Astrocyte (in vitro differentiated cells and primary cell): ENCODE measurements around the gene MYO3B. TPM values are rescaled to one million over a fixed set of nuclear protein-coding genes. Genes with fewer than 3 reads are reported as not detected.
"Not testable (repeated sequence)": the region's sequence is repeated elsewhere in the genome, so short reads cannot be mapped to it uniquely, and the experiment has no call there.

Experiments used
- DNase-seq: peaks from one replicate; pipeline ENCODE4 v3.0.0-alpha.2; 2010; ENCODE audit warnings: low read depth
- FAIRE-seq: peaks from 2 replicates; lab custom pipeline; 2011; peaks lifted over from hg19 to GRCh38; lab: Jason Lieb, UNC
- H2AFZ ChIP-seq: 2 replicates; pipeline ENCODE4 v1.6.0; 2012; ENCODE audit warnings: low read depth, low read length, inconsistent platforms
- H3K27ac ChIP-seq: 2 replicates; pipeline ENCODE4 v1.5.1; 2011; ENCODE audit warnings: low read depth, low read length, inconsistent platforms
- H3K27me3 ChIP-seq: 2 replicates; pipeline ENCODE4 v1.6.0; 2011; ENCODE audit warnings: low read length, inconsistent platforms; ENCODE audit not compliant: insufficient read depth
- H3K36me3 ChIP-seq: 2 replicates; pipeline ENCODE4 v1.5.1; 2011; ENCODE audit warnings: low read length, inconsistent platforms; ENCODE audit not compliant: insufficient read depth
- H3K4me1 ChIP-seq: 2 replicates; pipeline ENCODE4 v1.5.1; 2011; ENCODE audit warnings: low read length, inconsistent platforms; ENCODE audit not compliant: insufficient read depth
- H3K4me2 ChIP-seq: 2 replicates; pipeline ENCODE4 v1.6.0; 2012; ENCODE audit warnings: low read length, inconsistent platforms
- H3K4me3 ChIP-seq: 2 replicates; pipeline ENCODE4 v1.5.1; 2011; ENCODE audit warnings: low read depth, mild to moderate bottlenecking, low read length, inconsistent platforms; ENCODE audit not compliant: insufficient read depth
- H3K79me2 ChIP-seq: 2 replicates; pipeline ENCODE4 v1.6.0; 2012; ENCODE audit warnings: mild to moderate bottlenecking, low read length, inconsistent platforms; ENCODE audit not compliant: insufficient read depth
- H3K9ac ChIP-seq: 2 replicates; pipeline ENCODE4 v1.6.0; 2012; ENCODE audit warnings: mild to moderate bottlenecking, low read length, inconsistent platforms
- H3K9me3 ChIP-seq: 2 replicates; pipeline ENCODE4 v1.5.1; 2012; ENCODE audit warnings: low read depth, mild to moderate bottlenecking, low read length, inconsistent platforms; ENCODE audit not compliant: insufficient read depth
- H4K20me1 ChIP-seq: 2 replicates; pipeline ENCODE4 v1.6.0; 2012; ENCODE audit warnings: low read length, inconsistent platforms; ENCODE audit not compliant: insufficient read depth
- H3K27ac Mint-ChIP-seq: one replicate; pipeline ENCODE4 v1.8.0; 2021; ENCODE audit warnings: mild to moderate bottlenecking, mixed read lengths; ENCODE audit not compliant: unreplicated experiment
- H3K27me3 Mint-ChIP-seq: one replicate; pipeline ENCODE4 v1.8.0; 2021; ENCODE audit warnings: low read depth, mixed read lengths; ENCODE audit not compliant: unreplicated experiment
- H3K36me3 Mint-ChIP-seq: one replicate; pipeline ENCODE4 v1.8.0; 2021; ENCODE audit warnings: low read depth, mixed read lengths; ENCODE audit not compliant: unreplicated experiment
- H3K4me1 Mint-ChIP-seq: one replicate; pipeline ENCODE4 v1.8.0; 2021; ENCODE audit warnings: low read depth, mixed read lengths; ENCODE audit not compliant: unreplicated experiment
- H3K4me3 Mint-ChIP-seq: one replicate; pipeline ENCODE4 v1.8.0; 2021; ENCODE audit warnings: mild to moderate bottlenecking, moderate library complexity, mixed read lengths; ENCODE audit not compliant: unreplicated experiment
- H3K9me3 Mint-ChIP-seq: one replicate; pipeline ENCODE4 v1.8.0; 2021; ENCODE audit warnings: mild to moderate bottlenecking, mixed read lengths; ENCODE audit not compliant: unreplicated experiment
- CTCF ChIP-seq: IDR thresholded peaks from 2 replicates; pipeline ENCODE4 v1.5.1; 2011; ENCODE audit warnings: low read depth, mild to moderate bottlenecking, inconsistent platforms, low read length, moderate library complexity; ENCODE audit not compliant: insufficient read depth
- EZH2 ChIP-seq: IDR thresholded peaks from 2 replicates; pipeline ENCODE4 v1.6.1; 2012; ENCODE audit warnings: mild to moderate bottlenecking, low read length, inconsistent platforms; ENCODE audit not compliant: insufficient read depth
- total RNA-seq: library from RNA; stranded (reverse); gene quantifications from 2 replicates; pipeline ENCODE4 v1.2.1, GENCODE V29; 2021

The MYO3B gene
- total RNA-seq, 1 donor from 2014 or later: not detected

GRCh38 chr2:170207901-170208300 is 30.0 kb downstream of the MYO3B start:
- H3K9ac ChIP-seq: no peak overlapping the region
- H3K9me3 ChIP-seq: no peaks in the 10 kb centered on the region
- Mint-ChIP-seq H3K36me3 (no peaks in the 10 kb centered on the region), H3K27me3 (no peaks in the 10 kb centered on the region), H3K9me3 (peaks cover 9% of the 10 kb centered on the region), H3K4me3 (no peak overlapping the region), H3K27ac (no peak overlapping the region), H3K4me1 (peaks cover 5% of the 10 kb centered on the region)
- FAIRE-seq (no peak), DNase-seq (no peak)
- H3K36me3 ChIP-seq: no peaks in the 10 kb centered on the region
- no peak overlapping the region for H3K4me3 ChIP-seq
- no peaks in the 10 kb centered on the region for H3K4me1 ChIP-seq
- H3K79me2 ChIP-seq: no peaks in the 10 kb centered on the region
- H3K27ac ChIP-seq: no peak overlapping the region
- H3K27me3 ChIP-seq: no peaks in the 10 kb centered on the region
- no peak overlapping the region for H3K4me2 ChIP-seq
- TF ChIP-seq EZH2: no peak
- no peak for TF ChIP-seq CTCF
- H2AFZ ChIP-seq: no peak overlapping the region
- no peaks in the 10 kb centered on the region for H4K20me1 ChIP-seq

GRCh38 chr2:170208967-170209366 is 31.0 kb downstream of the MYO3B start:
- Mint-ChIP-seq H3K4me3 (no peak overlapping the region), H3K9me3 (peaks cover 9% of the 10 kb centered on the region), H3K4me1 (peaks cover 5% of the 10 kb centered on the region), H3K36me3 (no peaks in the 10 kb centered on the region), H3K27me3 (no peaks in the 10 kb centered on the region), H3K27ac (no peak overlapping the region)
- Histone ChIP-seq H3K4me2 (no peak overlapping the region), H3K27me3 (no peaks in the 10 kb centered on the region), H3K27ac (no peak overlapping the region), H3K4me1 (no peaks in the 10 kb centered on the region), H3K36me3 (no peaks in the 10 kb centered on the region), H2AFZ (no peak overlapping the region), H3K9ac (no peak overlapping the region), H3K4me3 (no peak overlapping the region), H3K9me3 (no peaks in the 10 kb centered on the region), H4K20me1 (no peaks in the 10 kb centered on the region), H3K79me2 (no peaks in the 10 kb centered on the region)
- no peak for TF ChIP-seq CTCF
- no peak for DNase-seq
- FAIRE-seq: no peak

- DNase-seq: no peak
- peaks cover 1% of the 10 kb centered on the region for H3K27me3 Mint-ChIP-seq
- H2AFZ ChIP-seq: no peak overlapping the region
- H3K79me2 ChIP-seq: no peaks in the 10 kb centered on the region
- no peak overlapping the region for H3K9ac ChIP-seq
- H3K36me3 Mint-ChIP-seq: no peaks in the 10 kb centered on the region
- peak overlapping the region; percentile 3 for H3K4me2 ChIP-seq
- H3K9me3 Mint-ChIP-seq: peaks cover 3% of the 10 kb centered on the region
- no peaks in the 10 kb centered on the region for H3K27me3 ChIP-seq
- H3K4me1 Mint-ChIP-seq: no peaks in the 10 kb centered on the region
- no peak overlapping the region for H3K27ac ChIP-seq
- no peaks in the 10 kb centered on the region for H3K36me3 ChIP-seq
- no peak for TF ChIP-seq EZH2
- no peak for TF ChIP-seq CTCF
- no peaks in the 10 kb centered on the region for H4K20me1 ChIP-seq
- no peak overlapping the region for H3K27ac Mint-ChIP-seq
- no peak overlapping the region for H3K4me3 ChIP-seq
- no peak overlapping the region for H3K4me3 Mint-ChIP-seq
- no peaks in the 10 kb centered on the region for H3K9me3 ChIP-seq
- no peak for FAIRE-seq
- H3K4me1 ChIP-seq: no peaks in the 10 kb centered on the region
Observed at GRCh38 chr2:170212625-170213280, 34.8 kb downstream of the MYO3B start.

- DNase-seq, H3K4me1 ChIP-seq, H3K9ac ChIP-seq, H3K27me3 Mint-ChIP-seq, H2AFZ ChIP-seq, H3K27ac Mint-ChIP-seq, H3K4me3 ChIP-seq, H3K9me3 Mint-ChIP-seq, H3K79me2 ChIP-seq, H3K36me3 Mint-ChIP-seq, H3K4me1 Mint-ChIP-seq, H3K9me3 ChIP-seq, FAIRE-seq, H3K27me3 ChIP-seq, H3K36me3 ChIP-seq, H3K4me3 Mint-ChIP-seq, H3K27ac ChIP-seq, H4K20me1 ChIP-seq: not testable (repeated sequence)
- H3K4me2 ChIP-seq: peak overlapping the region; percentile 3
Observed at GRCh38 chr2:170213281-170213625, 35.3 kb downstream of the MYO3B start.
